Ovary (tissue), 9 donors: Measurements from ENCODE around the gene FMO2. TPM values are rescaled to one million over a fixed set of nuclear protein-coding genes. Genes with fewer than 3 reads are reported as not detected.

Experiments
- DNase-seq, 5 donors: peaks; one replicate each; pipeline ENCODE4 v3.0.0-alpha.2; 2019 to 2020
- H3K27ac ChIP-seq, 2 donors: fragments of 200-600 bp; one replicate each; pipeline versions ENCODE4 v1.5.1 to v1.8.0; 2019 to 2022
- H3K27me3 ChIP-seq: fragments of 200-600 bp; one replicate; pipeline ENCODE4 v1.8.0; 2022
- H3K36me3 ChIP-seq: fragments of 200-600 bp; sonication (generic); one replicate; pipeline ENCODE4 v1.5.1; 2019
- H3K4me1 ChIP-seq: one replicate; pipeline ENCODE4 v1.8.1; 2013; ENCODE audit warnings: mild to moderate bottlenecking, moderate library complexity; ENCODE audit not compliant: insufficient read depth
- H3K4me3 ChIP-seq: fragments of 200-600 bp; sonication (generic); one replicate; pipeline ENCODE4 v1.5.1; 2017
- H3K9me3 ChIP-seq, 2 donors: fragments of 200-600 bp in 1 of 2; sonication (generic) in 1 of 2; one replicate each; pipeline versions ENCODE4 v1.5.1 to v1.8.1; 2013 to 2019; ENCODE audit warnings: mild to moderate bottlenecking in 1 of 2, moderate library complexity in 1 of 2
- EP300 ChIP-seq: sonication (generic); formaldehyde crosslinking; IDR thresholded peaks from one replicate; pipeline ENCODE4 v1.6.1; 2017; ENCODE audit warnings: antibody characterized with exemption
- POLR2A ChIP-seq: fragments of 450-650 bp; IDR thresholded peaks from one replicate; pipeline ENCODE4 v1.6.1; 2017; ENCODE audit warnings: antibody characterized with exemption, mild to moderate bottlenecking, moderate library complexity
- WGBS, 3 donors: extraction: QIAGEN DNeasy Blood & Tissue Kit in 1 of 3; methylation state at CpG; one replicate each; pipeline versions ENCODE4 v1.1.5 to v1.1.7; 2013 to 2017; 5-methylcytosine and 5-hydroxymethylcytosine counted together
- intact Hi-C, 4 donors: fragments of 100-400 bp; cut with DNase I; formaldehyde crosslinking; loops; one replicate each; pipeline versions ENCODE4 v1.11.0 to v1.15.1; 2022 to 2023
- polyA plus RNA-seq, 2 donors: library from polyadenylated mRNA; stranded (reverse); fragments of 200-250 nt in 1 of 2; fragments of 350-450 nt in 1 of 2; fragmentation: Illumina TruSeq in 1 of 2; extraction: RNeasy Lipid Tissue Mini Kit (QIAGEN cat#74804) in 1 of 2; gene quantifications; one replicate each; pipeline ENCODE4 v1.2.3, GENCODE V29; 2013 to 2014
- total RNA-seq, 7 donors: library from RNA; depleted of rRNA in 2 of 7; stranded (reverse); fragments of >200 nt in 2 of 7; fragmentation: NEBNext Ultra II Directional in 3 of 7; extraction: Animal tissue kit (Norgen Biotek cat#: 25700) in 3 of 7; gene quantifications; one replicate each; pipeline versions ENCODE4 v1.1.0 to v1.2.4, GENCODE V29; 2016 to 2023
- TF ChIP-seq, protein P1 (sequence below), 3 donors: fragments of 450-650 bp in 2 of 3; fragments of 200-600 bp in 1 of 3; IDR thresholded peaks; one replicate each; pipeline versions ENCODE4 v1.5.1 to v1.8.0; 2016 to 2022; ENCODE audit warnings: antibody characterized with exemption in 3 of 3, mild to moderate bottlenecking in 1 of 3
- donor health status: DM: no; HTN: no; CAD: no; lungs with moderate emphysema.
- donor health status: DM: no; HTN: no; CAD: no.
- donor health status: Bipolar disorder and iron deficiency.
- donor health status: DM: yes; HTN: yes; CAD: no.
- donor health status: DM: no; HTN: no; CAD: no.
- donor health status: DM: yes; HTN: yes; CAD: no.

The FMO2 gene
- total and polyA plus RNA-seq, 9 donors, result 1.6 to 12.8 (median 5.8) TPM

GRCh38 chr1:171172471-171172870 is 12.6 kb upstream of the FMO2 start:
- Histone ChIP-seq H3K4me3 (no peak overlapping the region), H3K9me3 (no peaks in the 10 kb centered on the region), H3K4me1 (no peaks in the 10 kb centered on the region), H3K27me3 (no peaks in the 10 kb centered on the region), H3K36me3 (no peaks in the 10 kb centered on the region), H3K27ac (no peak overlapping the region)
- TF ChIP-seq EP300, result no peak
- intact Hi-C loops, result no loop called here
- 81 to 93% (median 83%) methylated on average over 2 of the region's 2 CpGs for WGBS, 3 donors
- DNase-seq, result no peak

GRCh38 chr1:171173069-171173468 is 12.0 kb upstream of the FMO2 start:
- no peaks in the 10 kb centered on the region for H3K27me3 ChIP-seq
- TF ChIP-seq EP300 (no peak), POLR2A (no peak)
- TF ChIP-seq, protein P1, sequence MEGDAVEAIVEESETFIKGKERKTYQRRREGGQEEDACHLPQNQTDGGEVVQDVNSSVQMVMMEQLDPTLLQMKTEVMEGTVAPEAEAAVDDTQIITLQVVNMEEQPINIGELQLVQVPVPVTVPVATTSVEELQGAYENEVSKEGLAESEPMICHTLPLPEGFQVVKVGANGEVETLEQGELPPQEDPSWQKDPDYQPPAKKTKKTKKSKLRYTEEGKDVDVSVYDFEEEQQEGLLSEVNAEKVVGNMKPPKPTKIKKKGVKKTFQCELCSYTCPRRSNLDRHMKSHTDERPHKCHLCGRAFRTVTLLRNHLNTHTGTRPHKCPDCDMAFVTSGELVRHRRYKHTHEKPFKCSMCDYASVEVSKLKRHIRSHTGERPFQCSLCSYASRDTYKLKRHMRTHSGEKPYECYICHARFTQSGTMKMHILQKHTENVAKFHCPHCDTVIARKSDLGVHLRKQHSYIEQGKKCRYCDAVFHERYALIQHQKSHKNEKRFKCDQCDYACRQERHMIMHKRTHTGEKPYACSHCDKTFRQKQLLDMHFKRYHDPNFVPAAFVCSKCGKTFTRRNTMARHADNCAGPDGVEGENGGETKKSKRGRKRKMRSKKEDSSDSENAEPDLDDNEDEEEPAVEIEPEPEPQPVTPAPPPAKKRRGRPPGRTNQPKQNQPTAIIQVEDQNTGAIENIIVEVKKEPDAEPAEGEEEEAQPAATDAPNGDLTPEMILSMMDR (IDR thresholded peaks at IDR 0.05), result no peak
- intact Hi-C loops, result no loop called here
- DNase-seq, result no peak
- no peaks in the 10 kb centered on the region for H3K4me1 ChIP-seq
- H3K9me3 ChIP-seq, result no peaks in the 10 kb centered on the region
- no peaks in the 10 kb centered on the region for H3K36me3 ChIP-seq
- WGBS, 3 donors, result 86 to 92% (median 91%) methylated on average over 1 of the region's 1 CpG
- no peak overlapping the region for H3K27ac ChIP-seq
- H3K4me3 ChIP-seq, result no peak overlapping the region

DNA sequence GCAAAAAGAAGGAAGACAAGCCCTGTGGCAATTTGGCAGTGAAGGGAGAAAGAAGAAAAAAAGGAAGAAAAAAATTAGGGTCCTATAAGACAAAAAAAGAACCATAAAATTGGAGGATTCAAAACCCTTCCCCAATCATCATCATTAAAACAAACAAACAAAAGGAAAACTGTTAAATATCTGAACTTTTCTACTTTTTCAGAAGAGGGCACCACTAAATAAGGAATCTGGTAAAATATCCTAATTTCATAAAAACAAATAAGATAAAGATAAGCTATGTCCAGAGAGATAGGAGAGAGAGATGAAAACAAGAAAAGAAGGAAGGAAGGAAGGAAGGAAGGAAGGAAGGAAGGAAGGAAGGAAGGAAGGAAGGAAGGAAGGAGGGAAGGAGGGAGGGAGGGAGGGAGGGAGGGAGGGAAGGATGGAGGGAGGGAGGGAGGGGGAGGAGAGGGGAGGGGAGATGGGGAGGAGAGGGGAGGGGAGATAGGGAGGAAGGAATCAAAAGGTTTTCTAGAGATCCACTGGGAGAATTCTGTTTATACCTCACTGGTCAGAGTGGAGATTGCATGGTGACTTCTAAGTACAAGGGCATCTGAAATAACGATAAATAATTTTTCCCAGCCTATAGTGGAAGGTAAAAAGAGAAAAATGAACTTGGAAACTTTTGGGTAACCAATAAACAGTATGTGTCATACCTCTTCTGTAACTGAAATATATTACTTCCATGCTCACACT is 10.4 kb upstream of the FMO2 start:
- Histone ChIP-seq H3K36me3 (no peaks in the 10 kb centered on the region), H3K9me3 (no peaks in the 10 kb centered on the region), H3K4me3 (no peak overlapping the region), H3K4me1 (no peaks in the 10 kb centered on the region), H3K27me3 (no peaks in the 10 kb centered on the region), H3K27ac (no peak overlapping the region)
- 78 to 84% (median 84%) methylated on average over 1 of the region's 1 CpG for WGBS, 3 donors
- intact Hi-C loops, result no loop called here
- TF ChIP-seq POLR2A, result no peak
- no peak for TF ChIP-seq EP300
- TF ChIP-seq, protein P1 (IDR thresholded peaks at IDR 0.05), result no peak
- no peak for DNase-seq

DNA sequence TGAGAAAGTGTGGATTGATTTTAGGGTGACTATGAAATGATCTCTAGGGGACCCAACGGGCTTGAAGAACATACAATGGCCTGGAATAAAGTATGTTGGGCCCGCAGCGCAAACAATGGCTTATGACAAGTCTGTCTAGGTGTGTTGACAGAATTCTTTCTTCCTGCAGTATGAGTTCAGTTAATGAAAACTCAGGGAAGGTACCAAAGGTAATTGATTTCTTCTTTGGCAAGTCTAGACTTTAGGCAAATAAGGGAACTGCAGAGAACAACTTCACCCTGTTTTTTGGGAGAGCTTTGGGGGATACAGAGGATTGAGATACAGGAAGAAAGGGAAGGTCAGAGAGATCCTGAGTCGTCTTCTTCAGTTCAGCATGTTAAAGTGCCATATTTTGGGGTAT is 7.8 kb upstream of the FMO2 start:
- Histone ChIP-seq H3K27me3 (no peaks in the 10 kb centered on the region), H3K4me1 (no peaks in the 10 kb centered on the region), H3K4me3 (no peak overlapping the region), H3K27ac (no peak overlapping the region), H3K9me3 (no peaks in the 10 kb centered on the region), H3K36me3 (no peaks in the 10 kb centered on the region)
- intact Hi-C loops, result no loop called here
- TF ChIP-seq, protein P1 (IDR thresholded peaks at IDR 0.05), result no peak
- TF ChIP-seq POLR2A, result no peak
- TF ChIP-seq EP300, result no peak
- DNase-seq, result no peak
- 93 to 97% (median 97%) methylated on average over 4 of the region's 4 CpGs for WGBS, 3 donors
